Activated CD4-positive, alpha-beta T cell treated with anti-CD3 and anti-CD28 coated beads, Interleukin-2, amount 50 U/mL, for 1 hour (primary cell): ENCODE results near the gene ANKRD44.

Experiments
- DNase-seq: peaks from one replicate; pipeline ENCODE4 v3.0.0-alpha.2; 2020

The ANKRD44 gene

DNA sequence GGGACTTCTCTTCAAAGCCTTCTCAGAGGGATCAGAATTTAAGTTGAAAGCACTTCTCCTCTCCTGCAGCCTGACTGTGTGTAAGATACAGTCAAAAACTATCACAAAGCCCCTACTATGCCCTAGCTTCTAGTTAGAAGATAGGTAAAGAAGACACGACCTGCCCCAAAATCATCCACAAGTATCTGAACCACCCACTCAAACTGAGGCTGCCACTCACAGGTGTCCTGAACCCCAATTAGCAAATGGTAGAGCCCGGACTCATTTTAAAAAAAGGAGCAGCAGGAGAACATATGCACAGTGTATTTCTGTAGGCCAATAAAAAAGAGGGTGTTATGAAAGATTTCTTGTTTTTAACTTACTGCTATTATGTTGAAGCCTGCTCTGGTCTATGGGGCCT lies 74.4 kb downstream of the ANKRD44 start:
- DNase-seq, result no peak

DNA sequence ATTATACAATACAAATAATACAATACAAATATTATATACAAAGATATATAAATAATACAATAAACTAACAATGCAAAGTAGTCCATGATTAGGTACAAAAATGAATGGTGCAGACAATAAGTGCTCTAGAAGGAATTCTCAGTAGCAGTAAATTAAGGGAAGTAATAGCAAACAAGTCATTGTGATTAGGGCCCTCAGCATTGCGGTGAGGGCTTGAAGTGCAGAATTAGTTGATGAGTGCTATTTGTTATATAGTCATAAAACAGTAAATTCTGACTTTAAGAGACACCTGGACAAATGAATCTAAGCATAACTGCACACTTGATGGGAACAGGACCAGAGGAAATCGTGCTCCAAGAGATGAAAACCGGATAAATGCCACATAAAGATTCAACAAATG lies 74.9 kb downstream of the ANKRD44 start:
- DNase-seq, result no peak

DNA sequence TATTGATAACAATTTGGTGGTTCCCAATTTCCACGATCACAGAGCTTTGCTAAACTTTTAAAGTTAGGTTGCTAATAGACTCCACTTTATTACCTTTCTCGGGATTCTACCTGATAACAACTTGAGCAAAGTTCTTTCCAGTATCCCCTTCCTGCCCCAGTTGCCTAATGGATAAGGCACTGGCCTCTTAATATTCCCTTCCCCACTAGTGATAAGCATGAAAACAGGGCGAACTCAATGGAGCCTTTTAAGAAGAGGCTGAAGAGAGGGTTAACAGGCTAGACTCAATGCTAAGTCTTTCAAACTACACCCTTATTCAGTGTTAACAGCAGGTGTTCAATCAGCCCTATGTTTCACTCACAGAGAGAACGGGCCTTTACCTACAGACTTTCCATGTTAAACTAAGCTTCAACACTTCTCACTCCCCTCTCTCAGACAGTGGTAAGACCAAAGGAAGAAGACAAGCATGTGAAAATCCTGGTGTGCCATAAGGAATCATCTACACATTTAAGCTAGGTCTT lies 75.8 kb downstream of the ANKRD44 start:
- DNase-seq, result no peak

DNA sequence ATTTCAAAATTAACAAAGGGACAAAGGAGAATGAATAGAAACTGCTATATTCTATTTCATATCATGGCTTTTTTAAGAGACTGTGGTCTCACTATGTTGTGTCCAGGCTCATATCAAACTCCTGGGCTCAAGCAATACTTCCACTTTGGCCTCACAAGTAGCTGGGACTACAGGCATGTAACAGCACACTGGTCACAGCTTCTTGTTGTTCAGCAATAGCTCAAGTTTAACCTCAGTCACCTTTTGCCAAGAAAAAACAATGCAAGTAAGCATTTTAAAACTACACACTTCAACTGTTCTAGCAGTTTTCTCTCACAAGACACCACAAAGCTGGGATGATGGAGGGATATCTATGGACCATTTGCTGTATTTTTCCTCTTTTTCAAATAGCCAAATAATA lies 77.1 kb downstream of the ANKRD44 start:
- DNase-seq, result no peak

DNA sequence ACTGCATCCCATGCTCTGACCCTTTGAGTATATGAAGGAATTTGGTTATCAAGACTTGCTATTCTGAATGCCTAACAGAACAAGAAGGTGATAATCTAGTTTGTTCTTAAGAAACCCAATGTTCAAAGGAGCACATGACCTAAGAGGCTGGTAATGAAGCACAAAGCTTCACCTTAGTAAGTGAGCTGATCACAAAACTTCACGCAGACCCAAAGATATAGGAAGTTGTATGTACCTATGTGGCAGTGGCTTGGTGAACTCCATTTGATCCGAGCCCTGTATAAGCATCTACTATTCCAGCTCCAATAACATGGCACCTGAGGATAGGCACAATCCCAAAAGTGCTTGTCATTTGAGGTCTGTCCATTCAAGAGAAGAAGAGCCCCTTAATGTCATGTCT lies 78.6 kb downstream of the ANKRD44 start:
- no peak for DNase-seq

- no peak for DNase-seq
These were observed 80.8 kb downstream of the ANKRD44 start for GRCh38 chr2:197229509-197230443.

DNA sequence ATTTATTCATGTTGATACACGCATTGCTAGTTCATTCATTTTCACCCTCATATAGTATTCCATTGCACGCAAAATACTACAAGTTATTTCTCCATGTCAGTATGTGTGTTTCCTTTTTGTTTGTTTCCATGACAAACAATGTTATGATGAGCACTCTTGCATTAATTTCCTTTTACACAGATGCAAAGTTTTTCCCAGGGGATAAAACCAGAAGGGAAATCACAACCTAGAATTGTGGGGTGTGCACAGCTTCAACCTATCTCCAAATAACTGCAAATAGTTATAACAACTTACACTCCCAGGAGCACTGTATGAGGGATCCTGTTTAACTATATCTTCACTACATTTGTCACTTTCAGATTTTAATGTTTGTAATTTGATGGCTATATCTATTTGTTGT lies 87.1 kb downstream of the ANKRD44 start:
- DNase-seq, result no peak

GRCh38 chr2:197219636-197220035 lies 90.9 kb downstream of the ANKRD44 start:
- no peak for DNase-seq

GRCh38 chr2:197217541-197217940 lies 93.0 kb downstream of the ANKRD44 start:
- DNase-seq, result no peak

DNA sequence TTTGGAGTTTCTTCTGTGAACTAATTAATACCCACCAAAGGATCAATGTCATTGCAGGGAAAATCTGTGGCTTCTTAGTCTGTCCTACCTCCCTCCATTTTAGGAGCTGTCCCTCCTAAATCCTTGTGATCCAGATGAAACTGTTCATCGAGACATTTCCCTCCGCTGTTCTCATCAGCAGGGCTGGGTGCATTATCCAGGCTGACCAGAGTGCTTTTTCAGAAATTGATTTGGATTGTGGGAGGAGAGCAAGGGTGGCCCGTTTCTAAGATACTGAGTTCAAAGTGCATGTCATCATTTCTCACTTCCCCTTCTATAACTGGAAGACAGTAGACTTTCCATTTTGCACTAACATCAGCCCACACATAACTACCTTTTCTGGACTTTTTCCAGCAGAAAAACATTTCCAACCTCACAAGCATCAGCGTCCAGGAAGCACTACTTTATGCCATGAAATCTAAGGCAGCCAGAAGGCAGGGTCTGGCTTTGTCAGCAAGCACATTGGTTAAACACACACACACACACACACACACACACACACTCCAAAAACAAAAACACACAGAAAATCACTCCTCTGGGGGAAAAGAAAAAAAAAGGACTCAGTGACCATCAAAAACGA lies 94.1 kb downstream of the ANKRD44 start:
- no peak for DNase-seq

- no peak for DNase-seq
These were observed 94.7 kb downstream of the ANKRD44 start for GRCh38 chr2:197215748-197216360.

DNA sequence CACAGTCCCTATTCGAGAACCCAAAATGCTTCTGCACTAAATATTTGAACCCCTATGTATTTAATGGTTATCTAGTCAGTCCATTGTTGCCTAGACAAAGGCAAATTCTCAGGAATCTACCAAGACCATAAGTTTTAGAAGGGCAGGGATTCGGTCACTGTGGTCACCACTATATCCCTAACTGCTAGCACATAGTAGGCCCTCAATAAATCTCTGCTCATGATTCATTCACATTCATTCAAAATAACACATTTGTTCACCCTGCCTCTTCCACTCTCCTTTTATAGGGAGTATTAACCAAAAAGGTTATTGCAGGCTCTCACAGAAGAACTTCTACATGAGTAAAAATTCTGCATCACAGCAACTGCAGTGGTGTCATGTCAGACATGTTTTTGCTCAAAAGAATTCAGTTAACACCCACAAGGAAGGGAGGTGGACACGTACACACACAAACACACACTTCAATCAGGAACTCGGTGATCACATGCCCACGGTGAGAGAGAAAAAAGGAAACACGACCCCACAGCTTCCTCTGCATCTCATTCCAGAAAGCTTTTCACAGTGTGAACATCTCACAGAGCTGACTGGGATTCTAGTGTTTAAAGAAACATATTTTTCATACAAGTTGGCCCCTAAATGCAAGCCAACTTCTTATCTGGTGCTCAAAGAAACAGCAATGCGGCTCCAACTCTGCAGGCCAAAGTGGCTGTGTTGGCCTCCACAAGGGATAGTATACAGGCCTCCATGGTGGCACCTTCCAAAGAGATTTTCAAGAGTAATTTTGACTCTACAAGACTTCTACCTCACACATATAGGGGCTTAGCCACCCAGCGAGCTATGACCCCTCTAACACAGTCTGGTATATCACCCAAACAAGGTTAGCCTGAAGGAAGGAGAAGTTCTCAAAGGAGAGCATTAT lies 98.0 kb downstream of the ANKRD44 start:
- no peak for DNase-seq

- peak; percentile 13 for DNase-seq
These were observed 98.7 kb downstream of the ANKRD44 start for GRCh38 chr2:197211881-197212342.

- no peak for DNase-seq
These were observed 100.2 kb downstream of the ANKRD44 start for GRCh38 chr2:197210430-197210829.

DNA sequence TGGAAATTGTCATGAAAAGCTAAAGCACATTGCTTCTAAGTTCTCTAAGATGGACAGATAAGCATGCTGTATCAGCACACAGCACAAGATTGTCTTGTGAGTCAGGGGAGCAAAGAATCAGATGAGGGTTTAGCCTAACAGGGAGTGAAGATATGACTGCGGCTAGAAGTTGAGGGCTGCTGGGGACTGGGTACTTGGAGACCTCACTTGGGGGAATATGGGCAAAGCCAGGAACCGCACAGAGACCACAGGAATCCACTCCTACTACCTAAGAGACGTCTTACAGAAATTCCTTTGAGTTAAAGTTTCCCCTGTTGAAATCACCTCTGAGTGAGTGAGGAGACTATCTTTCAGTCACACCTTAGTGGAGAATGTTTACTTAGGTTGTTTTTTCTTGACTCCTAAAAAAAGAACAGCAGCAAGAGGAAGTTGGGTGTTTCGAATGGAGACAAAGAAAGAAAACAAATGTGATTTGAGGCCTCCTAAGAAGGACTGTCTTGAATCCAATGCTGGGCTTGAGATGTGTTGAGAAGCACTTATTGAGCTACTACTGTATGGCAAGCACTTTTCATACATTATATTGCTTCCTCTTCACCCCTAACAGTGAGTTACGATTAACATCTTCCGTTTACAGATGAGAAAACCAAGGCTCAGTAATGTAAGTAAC lies 100.7 kb downstream of the ANKRD44 start:
- peak; percentile 43 for DNase-seq

GRCh38 chr2:197209246-197209645 lies 101.3 kb downstream of the ANKRD44 start:
- DNase-seq, result no peak

GRCh38 chr2:197208841-197209240 lies 101.7 kb downstream of the ANKRD44 start:
- no peak for DNase-seq

DNA sequence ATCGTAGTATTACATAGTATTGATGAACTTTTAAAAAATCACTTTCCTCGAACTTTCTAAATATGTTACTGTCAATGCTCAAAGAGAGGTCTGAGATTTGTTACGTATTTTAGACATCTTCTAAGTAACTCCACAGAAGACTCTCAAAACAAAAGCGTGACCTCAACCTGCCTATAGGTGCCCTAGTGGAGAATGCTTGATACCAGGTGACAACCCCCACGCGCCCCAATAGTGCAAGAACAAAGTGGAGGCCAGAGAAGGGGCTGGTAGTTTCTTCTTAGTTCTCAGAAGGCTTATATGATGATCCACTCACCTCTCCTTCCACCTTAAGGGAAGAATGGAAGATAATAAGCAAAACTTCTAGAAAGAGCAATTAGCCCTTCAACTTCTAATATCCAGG lies 102.6 kb downstream of the ANKRD44 start:
- DNase-seq, result no peak

GRCh38 chr2:197207598-197207997 lies 103.0 kb downstream of the ANKRD44 start:
- DNase-seq, result no peak

DNA sequence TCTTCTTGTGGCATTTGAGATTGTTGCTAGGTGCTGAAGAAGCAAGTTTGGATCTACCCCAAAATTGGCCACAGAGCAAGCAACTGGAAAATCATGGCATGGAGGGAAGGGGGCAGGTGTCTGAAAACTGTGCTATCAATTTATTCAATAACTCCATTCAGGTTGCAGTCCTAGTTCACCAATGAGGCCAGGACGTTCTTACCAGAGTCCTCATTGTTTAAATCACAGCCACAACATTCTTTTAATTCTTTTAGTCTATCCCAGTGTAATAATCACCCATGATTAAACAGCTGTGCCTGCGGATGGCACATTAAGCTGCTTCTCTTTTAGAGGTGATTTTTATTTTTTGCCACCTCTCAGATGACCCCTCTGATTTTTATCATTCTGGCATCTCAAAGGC lies 103.5 kb downstream of the ANKRD44 start:
- no peak for DNase-seq

GRCh38 chr2:197205585-197206215 lies 104.9 kb downstream of the ANKRD44 start:
- peak; percentile 63 for DNase-seq
